ENCODE data around the gene MLLT1. TPM values are rescaled to one million over a fixed set of nuclear protein-coding genes. Genes with fewer than 3 reads are reported as not detected.

Gene MLLT1
- total and polyA plus RNA-seq, 2 of the 8 experiments (the other 6 are each of a cell fraction or from before 2014, with no cell fraction given) = 18.8 to 45.1 TPM

DNA sequence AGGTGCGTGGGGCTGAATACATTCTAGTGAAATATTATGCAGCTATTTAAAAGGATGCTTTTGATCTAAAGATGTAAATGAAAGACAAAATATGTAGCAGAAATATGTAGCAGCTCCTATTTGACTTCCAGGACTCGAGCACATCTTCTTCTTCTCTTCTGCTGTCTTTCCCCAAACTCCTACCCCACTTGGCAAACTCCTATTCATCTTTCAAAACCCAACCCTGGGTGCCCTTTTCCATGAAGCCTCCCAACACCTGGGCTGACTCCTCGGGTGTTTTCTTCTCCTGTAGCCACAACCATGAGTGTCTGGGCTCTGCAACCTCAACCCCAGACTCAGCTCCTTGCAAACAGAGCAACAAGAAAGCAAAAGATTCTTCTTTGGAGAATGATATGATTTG, 42.5 kb upstream of the MLLT1 start (continued):
- TF ChIP-seq KDM4A (IDR thresholded peaks at IDR 0.05; ENCODE audit: low read depth, low read length, severe bottlenecking) (no peak), TBP (IDR thresholded peaks at IDR 0.05; ENCODE audit: low read depth, low read length) (no peak), CHD1 (IDR thresholded peaks at IDR 0.05; ENCODE audit: low read depth, low read length) (no peak), CBX8 (IDR thresholded peaks at IDR 0.05; ENCODE audit: borderline replicate concordance, low read depth, low read length) (no peak), SUZ12 (IDR thresholded peaks at IDR 0.05; ENCODE audit: low read length) (no peak), RBBP5 (IDR thresholded peaks at IDR 0.05; ENCODE audit: borderline replicate concordance, low read depth, low read length) (no peak), BCL11A (IDR thresholded peaks at IDR 0.05; ENCODE audit: low read depth in 2 of 2, low read length in 2 of 2) (no peak)
